ENCODE data around the gene CACTIN. TPM values are rescaled to one million over a fixed set of nuclear protein-coding genes. Genes with fewer than 3 reads are reported as not detected.
A peak's percentile ranks its signal among the peaks of the same experiment; 100 is the strongest.

Gene CACTIN
- total RNA-seq, 3 donors from 2014 or later = 22.4 to 26.8 (median 22.6) TPM

DNA sequence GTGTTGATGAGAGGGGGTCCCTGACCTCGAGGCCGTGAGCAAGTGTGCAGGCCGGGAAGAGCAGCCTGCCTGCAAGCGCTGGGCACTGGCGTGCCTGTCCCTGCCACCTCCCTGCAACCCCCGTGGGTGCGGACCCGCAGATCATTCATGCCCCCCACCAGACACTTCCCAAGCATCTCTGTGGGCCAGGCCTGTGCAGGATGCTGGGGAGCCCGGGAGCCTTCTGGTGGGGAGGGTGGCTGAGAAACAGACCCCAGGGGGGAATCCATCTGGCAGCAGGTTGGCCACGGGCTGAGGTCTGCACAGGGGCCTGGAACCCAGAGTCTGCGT is 18.4 kb upstream of the CACTIN start:
- H3K4me3 ChIP-seq = no peak overlapping the region
- intact Hi-C loops (cut with DNase I, micrococcal nuclease) = no loop called here
- no peaks in the 10 kb centered on the region for H3K36me3 ChIP-seq (ENCODE audit: low read depth)
- no peaks in the 10 kb centered on the region for H3K9me3 ChIP-seq
- TF ChIP-seq, protein P1, sequence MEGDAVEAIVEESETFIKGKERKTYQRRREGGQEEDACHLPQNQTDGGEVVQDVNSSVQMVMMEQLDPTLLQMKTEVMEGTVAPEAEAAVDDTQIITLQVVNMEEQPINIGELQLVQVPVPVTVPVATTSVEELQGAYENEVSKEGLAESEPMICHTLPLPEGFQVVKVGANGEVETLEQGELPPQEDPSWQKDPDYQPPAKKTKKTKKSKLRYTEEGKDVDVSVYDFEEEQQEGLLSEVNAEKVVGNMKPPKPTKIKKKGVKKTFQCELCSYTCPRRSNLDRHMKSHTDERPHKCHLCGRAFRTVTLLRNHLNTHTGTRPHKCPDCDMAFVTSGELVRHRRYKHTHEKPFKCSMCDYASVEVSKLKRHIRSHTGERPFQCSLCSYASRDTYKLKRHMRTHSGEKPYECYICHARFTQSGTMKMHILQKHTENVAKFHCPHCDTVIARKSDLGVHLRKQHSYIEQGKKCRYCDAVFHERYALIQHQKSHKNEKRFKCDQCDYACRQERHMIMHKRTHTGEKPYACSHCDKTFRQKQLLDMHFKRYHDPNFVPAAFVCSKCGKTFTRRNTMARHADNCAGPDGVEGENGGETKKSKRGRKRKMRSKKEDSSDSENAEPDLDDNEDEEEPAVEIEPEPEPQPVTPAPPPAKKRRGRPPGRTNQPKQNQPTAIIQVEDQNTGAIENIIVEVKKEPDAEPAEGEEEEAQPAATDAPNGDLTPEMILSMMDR (IDR thresholded peaks at IDR 0.05) = no peak
- DNase-seq (no peak), ATAC-seq (no peak)
- H3K4me1 ChIP-seq (ENCODE audit: low read depth) = no peaks in the 10 kb centered on the region

DNA sequence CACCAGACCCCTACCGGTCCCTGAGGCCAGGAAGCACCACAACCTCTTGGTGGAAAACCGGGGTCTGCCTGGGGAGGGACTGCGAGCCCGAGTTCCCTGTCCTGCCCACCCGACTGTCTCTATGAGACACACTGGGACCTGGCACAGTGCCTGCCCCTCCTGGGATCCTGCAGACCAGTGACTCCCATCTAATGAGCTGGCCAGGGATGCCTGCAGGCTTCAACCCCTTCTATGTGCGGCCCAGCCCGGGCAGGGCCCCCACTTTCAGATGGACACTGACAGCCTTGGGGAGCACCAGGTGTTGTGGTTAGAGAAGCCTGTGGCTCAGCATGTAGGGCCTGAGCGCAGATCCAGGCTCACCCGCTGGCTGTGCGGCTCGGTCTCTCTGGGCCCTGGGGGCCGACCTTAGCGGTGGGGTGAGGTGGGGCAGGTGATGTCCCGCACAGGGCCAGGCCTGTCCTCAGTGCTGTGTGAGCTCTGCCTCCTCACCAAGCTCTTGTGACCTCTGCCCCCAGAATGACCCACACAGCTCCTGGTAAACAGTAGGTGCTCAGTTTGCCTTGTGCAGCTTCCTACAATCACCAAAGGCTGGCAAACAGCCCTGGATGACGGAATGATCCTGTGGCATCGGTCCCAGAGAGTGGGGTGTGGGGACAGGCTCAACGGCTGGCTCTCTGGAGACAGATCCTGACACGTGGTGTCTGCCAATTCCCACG is 17.9 kb upstream of the CACTIN start:
- Histone ChIP-seq H3K4me1 (ENCODE audit: low read depth) (no peaks in the 10 kb centered on the region), H3K4me3 (no peak overlapping the region), H3K9me3 (no peaks in the 10 kb centered on the region), H3K36me3 (ENCODE audit: low read depth) (no peaks in the 10 kb centered on the region)
- DNase-seq (no peak), ATAC-seq (peak; percentile 21)
- TF ChIP-seq, protein P1 (IDR thresholded peaks at IDR 0.05) = no peak
- intact Hi-C loops (cut with DNase I, micrococcal nuclease) = no loop called here

DNA sequence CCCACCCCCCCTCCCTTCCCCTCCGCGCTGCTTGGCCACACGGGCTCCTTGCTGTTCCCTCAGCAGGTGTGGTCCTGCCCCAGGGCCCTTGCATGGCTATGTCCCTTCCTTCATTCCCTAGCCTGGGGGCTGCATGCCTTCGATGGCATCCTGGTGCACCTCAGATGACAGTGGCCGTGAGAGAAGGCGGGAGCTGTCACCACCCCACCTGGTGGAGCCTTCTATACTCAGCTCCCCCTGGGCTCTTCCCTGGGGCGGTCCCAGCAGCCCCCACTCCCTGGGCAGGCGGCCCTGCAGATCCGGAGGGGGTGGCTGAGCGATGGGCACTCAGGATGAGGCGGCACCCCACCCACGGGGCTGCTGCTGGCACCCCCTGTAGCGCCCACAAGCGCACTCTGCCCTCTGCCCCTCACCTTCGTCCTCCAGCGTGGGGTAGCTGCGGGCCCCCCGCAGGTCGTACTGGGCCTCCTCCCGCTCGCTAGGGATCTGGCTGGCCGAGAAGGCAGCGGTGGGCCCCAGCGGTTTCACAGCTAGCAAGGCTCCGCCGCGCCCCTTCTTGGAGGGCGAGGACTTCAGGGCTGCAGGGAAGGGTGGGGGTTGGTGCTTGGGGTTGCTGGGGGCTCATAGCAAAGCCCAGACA is 17.2 kb upstream of the CACTIN start:
- Histone ChIP-seq H3K9me3 (no peaks in the 10 kb centered on the region), H3K4me1 (ENCODE audit: low read depth) (no peaks in the 10 kb centered on the region), H3K4me3 (no peak overlapping the region), H3K36me3 (ENCODE audit: low read depth) (no peaks in the 10 kb centered on the region)
- ATAC-seq (no peak), DNase-seq (no peak)
- intact Hi-C loops (cut with DNase I, micrococcal nuclease) = no loop called here
- TF ChIP-seq, protein P1 (IDR thresholded peaks at IDR 0.05) = no peak

DNA sequence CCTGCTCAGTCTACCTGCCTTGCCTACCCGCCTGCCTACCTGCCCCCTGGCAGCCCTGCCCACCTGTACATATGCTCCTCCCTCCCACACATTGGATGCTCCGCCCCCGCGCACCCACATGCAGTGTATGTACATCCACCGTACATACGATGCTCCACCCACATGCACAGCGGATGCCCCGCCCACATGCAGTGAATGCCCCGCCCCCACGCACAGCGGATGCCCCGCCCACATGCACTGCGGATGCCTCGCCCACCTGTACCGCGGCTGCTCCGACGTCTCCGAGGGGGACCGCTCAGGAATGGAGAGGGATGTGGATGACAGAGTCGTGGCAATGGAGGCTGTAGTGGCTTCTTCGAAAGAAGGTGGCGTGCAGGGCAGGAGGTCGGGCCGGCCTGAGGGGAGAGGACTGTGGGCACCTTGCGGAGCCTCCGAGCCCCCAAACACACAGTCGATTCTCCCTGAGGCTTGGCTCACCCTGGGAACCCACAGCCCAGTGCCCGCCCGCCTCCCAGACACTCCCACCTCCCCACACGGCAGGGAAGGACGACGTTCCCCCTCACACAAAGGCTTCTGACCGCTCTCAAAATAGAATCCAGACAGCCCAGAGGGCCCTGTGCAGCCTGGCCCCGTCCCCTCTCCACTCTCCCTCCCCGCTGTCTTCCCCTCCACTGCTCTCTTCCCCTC is 16.5 kb upstream of the CACTIN start:
- DNase-seq (no peak), ATAC-seq (peak; percentile 41)
- no peaks in the 10 kb centered on the region for H3K9me3 ChIP-seq
- intact Hi-C loops (cut with DNase I, micrococcal nuclease) = no loop called here
- no peaks in the 10 kb centered on the region for H3K4me1 ChIP-seq (ENCODE audit: low read depth)
- H3K36me3 ChIP-seq (ENCODE audit: low read depth) = no peaks in the 10 kb centered on the region
- no peak overlapping the region for H3K4me3 ChIP-seq
- TF ChIP-seq, protein P1 (IDR thresholded peaks at IDR 0.05) = no peak

DNA sequence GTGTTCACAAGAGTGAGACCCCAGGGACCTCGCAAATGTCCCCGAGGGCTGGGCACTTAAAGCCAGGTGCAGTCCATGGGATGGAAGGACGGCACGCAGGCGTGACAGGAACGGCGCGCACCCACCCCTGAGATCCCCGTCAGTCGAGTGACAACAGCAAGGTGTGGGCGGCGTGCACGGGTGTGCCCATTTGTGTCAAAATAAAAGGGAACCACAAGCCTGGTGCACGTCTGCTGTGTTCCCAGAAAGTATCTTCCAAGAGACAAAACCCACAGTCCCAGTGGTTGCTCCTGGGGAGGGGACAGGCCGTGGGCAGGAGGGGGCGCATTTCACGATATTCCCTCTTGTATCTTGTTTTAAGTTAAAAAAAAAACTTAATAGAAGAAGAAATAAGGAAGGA is 15.7 kb upstream of the CACTIN start:
- DNase-seq = no peak
- TF ChIP-seq, protein P1 (IDR thresholded peaks at IDR 0.05) = no peak
- H3K9me3 ChIP-seq = no peaks in the 10 kb centered on the region
- intact Hi-C loops (cut with DNase I, micrococcal nuclease) = no loop called here
- no peaks in the 10 kb centered on the region for H3K4me1 ChIP-seq (ENCODE audit: low read depth)
- ATAC-seq = no peak
- H3K36me3 ChIP-seq (ENCODE audit: low read depth) = no peaks in the 10 kb centered on the region
- no peak overlapping the region for H3K4me3 ChIP-seq

Measured in mucosa of descending colon (tissue), 3 donors.